Subcutaneous abdominal adipose tissue (tissue), 5 donors: ENCODE measurements around the gene GALNT18.

ENCODE experiments used
- H3K27ac ChIP-seq: one replicate; pipeline ENCODE4 v1.7.0; 2013; ENCODE audit warnings: low read depth, mild to moderate bottlenecking, inconsistent platforms, low read length, moderate library complexity
- H3K27me3 ChIP-seq, 5 donors: one replicate each; pipeline ENCODE4 v1.7.0; 2013; ENCODE audit warnings: low read length in 5 of 5, inconsistent platforms in 1 of 5; ENCODE audit not compliant: control insufficient read depth in 5 of 5, insufficient read depth in 4 of 5
- H3K36me3 ChIP-seq, 5 donors: one replicate each; pipeline ENCODE4 v1.7.0; 2013; ENCODE audit warnings: low read length in 5 of 5; ENCODE audit not compliant: control insufficient read depth in 5 of 5, insufficient read depth in 5 of 5
- H3K4me1 ChIP-seq, 5 donors: one replicate each; pipeline ENCODE4 v1.7.0; 2013; ENCODE audit warnings: low read length in 5 of 5, mild to moderate bottlenecking in 3 of 5, moderate library complexity in 1 of 5; ENCODE audit not compliant: control insufficient read depth in 5 of 5, insufficient read depth in 5 of 5
- H3K4me3 ChIP-seq, 5 donors: one replicate each; pipeline ENCODE4 v1.7.0; 2013; ENCODE audit warnings: low read length in 5 of 5, low read depth in 1 of 5
- H3K9ac ChIP-seq, 5 donors: one replicate each; pipeline ENCODE4 v1.7.0; 2013; ENCODE audit warnings: low read length in 5 of 5, mild to moderate bottlenecking in 4 of 5, moderate library complexity in 3 of 5
- H3K9me3 ChIP-seq, 5 donors: one replicate each; pipeline ENCODE4 v1.7.0; 2013; ENCODE audit warnings: low read length in 5 of 5; ENCODE audit not compliant: control insufficient read depth in 5 of 5
- donor health status: healthy.
- donor health status: healthy.
- donor health status: healthy.
- donor health status: healthy.
- donor health status: healthy.

The GALNT18 gene

GRCh38 chr11:11348303-11348702 lies 273.5 kb downstream of the GALNT18 start:
- H3K9ac ChIP-seq, result no peak overlapping the region
- no peaks in the 10 kb centered on the region for H3K9me3 ChIP-seq
- no peaks in the 10 kb centered on the region for H3K27me3 ChIP-seq
- no peak overlapping the region for H3K4me3 ChIP-seq
- no peak overlapping the region for H3K27ac ChIP-seq
- peaks cover 10 to 38% (median 35%) of the 10 kb centered on the region in 5 donors for H3K4me1 ChIP-seq
- H3K36me3 ChIP-seq, result no peaks in the 10 kb centered on the region

DNA sequence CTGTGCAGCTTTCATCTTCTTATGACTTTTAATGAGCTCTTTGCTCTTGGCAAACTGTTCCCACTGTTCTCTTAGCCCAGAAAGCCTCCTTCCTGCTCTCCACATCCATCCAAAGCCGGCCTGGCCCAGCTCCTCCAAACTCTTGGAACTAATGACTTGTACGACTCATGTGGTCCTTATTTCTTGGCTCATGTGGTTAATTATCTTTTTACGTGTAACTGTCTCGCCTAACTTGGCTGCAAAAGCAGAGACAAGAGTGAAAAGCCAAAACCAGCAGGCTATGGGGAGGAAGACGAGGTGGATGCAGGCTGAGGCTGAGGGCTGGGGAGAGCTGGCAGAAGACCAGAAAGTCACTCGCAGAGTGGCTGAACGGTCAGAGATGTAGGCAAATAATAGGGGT lies 274.2 kb downstream of the GALNT18 start:
- Histone ChIP-seq H3K27ac (no peak overlapping the region), H3K4me1 (peaks cover 10 to 38% (median 35%) of the 10 kb centered on the region in 5 donors), H3K36me3 (no peaks in the 10 kb centered on the region), H3K4me3 (no peak overlapping the region), H3K9me3 (no peaks in the 10 kb centered on the region), H3K27me3 (no peaks in the 10 kb centered on the region), H3K9ac (no peak overlapping the region)

- Histone ChIP-seq H3K9ac (no peak overlapping the region), H3K9me3 (no peaks in the 10 kb centered on the region), H3K27me3 (no peaks in the 10 kb centered on the region), H3K36me3 (no peaks in the 10 kb centered on the region), H3K4me3 (no peak overlapping the region), H3K27ac (no peak overlapping the region), H3K4me1 (peaks cover 10 to 36% (median 32%) of the 10 kb centered on the region in 5 donors)
These were observed 275.5 kb downstream of the GALNT18 start for GRCh38 chr11:11346303-11346702.

- Histone ChIP-seq H3K9me3 (no peaks in the 10 kb centered on the region), H3K36me3 (no peaks in the 10 kb centered on the region), H3K4me3 (no peak overlapping the region), H3K27ac (no peak overlapping the region), H3K27me3 (no peaks in the 10 kb centered on the region), H3K4me1 (peaks cover 3 to 24% (median 20%) of the 10 kb centered on the region in 5 donors), H3K9ac (no peak overlapping the region)
These were observed 276.7 kb downstream of the GALNT18 start for GRCh38 chr11:11345099-11345498.

DNA sequence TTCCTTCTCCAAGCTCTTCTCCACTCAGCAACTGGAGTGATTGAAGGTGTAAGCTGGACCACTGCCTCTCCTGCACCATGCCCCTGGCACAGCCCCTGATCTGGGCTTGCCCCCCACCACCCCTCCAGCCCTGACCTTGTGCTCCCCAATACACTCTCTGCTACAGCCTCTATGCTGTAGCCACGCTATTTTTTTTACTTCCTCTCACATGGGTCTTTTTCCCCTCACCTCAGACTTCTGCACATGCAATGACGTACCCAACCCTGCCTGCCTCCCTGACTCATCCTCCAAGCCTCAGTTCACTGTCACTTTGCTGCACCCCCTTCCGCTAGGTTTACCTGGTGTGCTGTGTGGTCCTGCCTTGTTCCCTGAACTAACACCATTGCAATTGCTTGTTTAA lies 277.8 kb downstream of the GALNT18 start:
- H3K4me1 ChIP-seq, result peaks cover 0 to 13% (median 10%) of the 10 kb centered on the region in 5 donors
- no peak overlapping the region for H3K9ac ChIP-seq
- no peaks in the 10 kb centered on the region for H3K9me3 ChIP-seq
- peaks cover 0 to 2% (median 0%) of the 10 kb centered on the region in 5 donors for H3K36me3 ChIP-seq
- no peak overlapping the region for H3K27ac ChIP-seq
- no peak overlapping the region for H3K4me3 ChIP-seq
- H3K27me3 ChIP-seq, result no peaks in the 10 kb centered on the region

GRCh38 chr11:11338304-11338703 lies 283.5 kb downstream of the GALNT18 start:
- Histone ChIP-seq H3K4me1 (peaks cover 0 to 2% (median 0%) of the 10 kb centered on the region in 5 donors), H3K9ac (no peak overlapping the region), H3K36me3 (peaks cover 0 to 2% (median 0%) of the 10 kb centered on the region in 5 donors), H3K27me3 (no peaks in the 10 kb centered on the region), H3K4me3 (no peak overlapping the region), H3K27ac (no peak overlapping the region), H3K9me3 (no peaks in the 10 kb centered on the region)

GRCh38 chr11:11336664-11337063 lies 285.1 kb downstream of the GALNT18 start:
- peaks cover 0 to 5% (median 0%) of the 10 kb centered on the region in 5 donors for H3K36me3 ChIP-seq
- H3K9me3 ChIP-seq, result no peaks in the 10 kb centered on the region
- H3K4me3 ChIP-seq, result no peak overlapping the region
- H3K9ac ChIP-seq, result no peak overlapping the region
- no peak overlapping the region for H3K27ac ChIP-seq
- no peaks in the 10 kb centered on the region for H3K27me3 ChIP-seq
- H3K4me1 ChIP-seq, result peaks cover 0 to 2% (median 0%) of the 10 kb centered on the region in 5 donors

DNA sequence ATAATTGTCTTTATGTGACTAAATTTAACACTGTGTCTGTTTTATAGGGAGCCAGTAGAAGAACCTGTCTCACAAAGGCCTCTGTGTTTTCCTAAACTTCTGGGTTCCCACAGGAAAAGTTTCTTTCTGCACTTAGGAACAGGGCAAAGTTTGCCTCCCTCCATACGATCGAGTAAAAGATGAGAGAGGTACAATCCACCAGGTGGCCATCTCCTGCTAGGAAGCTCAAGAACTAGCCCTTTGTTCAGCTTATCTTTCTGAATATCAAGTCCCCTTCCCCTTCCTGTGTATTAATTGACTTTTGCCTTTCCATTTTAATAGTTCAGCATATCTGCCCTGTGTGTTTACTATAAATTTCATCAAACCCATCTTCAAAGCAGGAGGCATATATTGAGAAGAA lies 286.8 kb downstream of the GALNT18 start:
- Histone ChIP-seq H3K9ac (no peak overlapping the region), H3K27me3 (no peaks in the 10 kb centered on the region), H3K4me1 (peaks cover 0 to 2% (median 0%) of the 10 kb centered on the region in 5 donors), H3K27ac (no peak overlapping the region), H3K36me3 (peaks cover 0 to 5% (median 0%) of the 10 kb centered on the region in 5 donors), H3K9me3 (no peaks in the 10 kb centered on the region), H3K4me3 (no peak overlapping the region)

DNA sequence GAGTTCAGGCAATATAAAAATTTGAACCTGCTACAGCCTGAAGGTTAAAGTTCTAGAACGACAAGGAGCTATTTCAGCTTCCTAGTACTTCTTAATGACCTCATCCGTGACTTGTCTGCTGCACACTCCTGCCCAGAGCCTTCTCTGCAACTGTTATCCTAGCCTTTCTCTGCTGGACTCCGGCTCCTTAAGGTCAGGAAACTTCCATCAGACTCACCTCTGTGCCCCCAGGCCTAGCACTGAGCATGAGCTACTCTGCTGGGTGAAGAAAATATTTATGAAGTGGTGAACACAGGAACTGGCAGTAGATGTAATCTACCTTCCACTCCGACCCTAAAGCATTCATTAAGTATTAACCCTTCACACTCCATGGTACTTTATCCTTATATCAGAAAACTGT lies 287.2 kb downstream of the GALNT18 start:
- Histone ChIP-seq H3K27ac (no peak overlapping the region), H3K27me3 (no peaks in the 10 kb centered on the region)

GRCh38 chr11:11332141-11332710 lies 289.6 kb downstream of the GALNT18 start:
- Histone ChIP-seq H3K27me3 (no peaks in the 10 kb centered on the region), H3K36me3 (peaks cover 0 to 12% (median 0%) of the 10 kb centered on the region in 5 donors), H3K9me3 (no peaks in the 10 kb centered on the region), H3K27ac (no peak overlapping the region), H3K4me1 (no peaks in the 10 kb centered on the region), H3K9ac (no peak overlapping the region), H3K4me3 (no peak overlapping the region)

More for the DNA sequence above, 287.2 kb downstream of the GALNT18 start:
- H3K9me3 ChIP-seq, result no peaks in the 10 kb centered on the region
- peaks cover 0 to 2% (median 0%) of the 10 kb centered on the region in 5 donors for H3K4me1 ChIP-seq
- H3K4me3 ChIP-seq, result no peak overlapping the region
- H3K9ac ChIP-seq, result no peak overlapping the region
- peaks cover 0 to 5% (median 0%) of the 10 kb centered on the region in 5 donors for H3K36me3 ChIP-seq
